Mesothelial cell of epicardium (in vitro differentiated cells): ENCODE measurements around the gene ZSCAN5A. TPM values are rescaled to one million over a fixed set of nuclear protein-coding genes. Genes with fewer than 3 reads are reported as not detected.

ENCODE experiments used
- DNase-seq, 2 experiments: peaks; one replicate each; pipeline ENCODE4 v3.0.0; 2021; ENCODE audit warnings: low spot score in 2 of 2; ENCODE audit not compliant: unreplicated experiment in 2 of 2
- H3K27ac Mint-ChIP-seq: 2 replicates; pipeline ENCODE4 v1.8.0; 2021; ENCODE audit warnings: mixed read lengths
- H3K27me3 Mint-ChIP-seq: 2 replicates; pipeline ENCODE4 v1.8.0; 2021; ENCODE audit warnings: low read depth, mixed read lengths
- H3K36me3 Mint-ChIP-seq: 2 replicates; pipeline ENCODE4 v1.8.0; 2021; ENCODE audit warnings: mixed read lengths
- H3K4me1 Mint-ChIP-seq: 2 replicates; pipeline ENCODE4 v1.8.0; 2021; ENCODE audit warnings: mixed read lengths
- H3K4me3 Mint-ChIP-seq: 2 replicates; pipeline ENCODE4 v1.8.0; 2021; ENCODE audit warnings: mild to moderate bottlenecking, moderate library complexity, mixed read lengths
- H3K9me3 Mint-ChIP-seq: 2 replicates; pipeline ENCODE4 v1.8.0; 2021; ENCODE audit warnings: mixed read lengths
- total RNA-seq: library from RNA; stranded (reverse); gene quantifications from 3 replicates; pipeline ENCODE4 v1.2.1, GENCODE V29; 2021
- TF ChIP-seq, protein P1 (sequence below): fragments of 200-600 bp; sonication (generic); IDR thresholded peaks from one replicate; pipeline ENCODE4 v1.5.0; 2021; ENCODE audit warnings: antibody characterized with exemption; ENCODE audit not compliant: unreplicated experiment

ZSCAN5A gene
- total RNA-seq, 1 donor from 2014 or later: 15.3 TPM

DNA sequence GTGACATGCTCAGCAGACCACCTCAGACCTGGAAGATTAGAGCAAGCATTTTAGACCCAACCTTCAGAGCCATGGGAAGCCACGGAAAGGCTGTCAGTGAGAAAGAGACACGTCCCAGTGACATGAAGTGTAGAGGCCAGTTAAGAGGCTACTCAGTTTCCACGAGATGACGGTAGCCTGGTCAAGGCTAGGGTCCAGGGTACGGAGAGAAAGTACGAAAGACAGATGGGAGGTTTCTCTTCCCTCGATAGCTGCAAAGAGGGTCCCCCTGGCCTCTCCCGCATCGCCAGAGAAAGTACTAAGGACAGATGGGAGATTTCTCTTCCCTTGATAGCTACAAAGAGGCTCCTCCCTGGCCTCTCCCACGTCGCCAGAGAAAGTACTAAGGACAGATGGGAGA, 8.6 kb downstream of the ZSCAN5A start:
- Mint-ChIP-seq H3K4me3 (no peak overlapping the region), H3K27me3 (no peaks in the 10 kb centered on the region), H3K4me1 (peaks cover 2% of the 10 kb centered on the region), H3K36me3 (peaks cover 30% of the 10 kb centered on the region), H3K27ac (peak overlapping the region; percentile 76), H3K9me3 (no peaks in the 10 kb centered on the region)
- TF ChIP-seq, protein P1, sequence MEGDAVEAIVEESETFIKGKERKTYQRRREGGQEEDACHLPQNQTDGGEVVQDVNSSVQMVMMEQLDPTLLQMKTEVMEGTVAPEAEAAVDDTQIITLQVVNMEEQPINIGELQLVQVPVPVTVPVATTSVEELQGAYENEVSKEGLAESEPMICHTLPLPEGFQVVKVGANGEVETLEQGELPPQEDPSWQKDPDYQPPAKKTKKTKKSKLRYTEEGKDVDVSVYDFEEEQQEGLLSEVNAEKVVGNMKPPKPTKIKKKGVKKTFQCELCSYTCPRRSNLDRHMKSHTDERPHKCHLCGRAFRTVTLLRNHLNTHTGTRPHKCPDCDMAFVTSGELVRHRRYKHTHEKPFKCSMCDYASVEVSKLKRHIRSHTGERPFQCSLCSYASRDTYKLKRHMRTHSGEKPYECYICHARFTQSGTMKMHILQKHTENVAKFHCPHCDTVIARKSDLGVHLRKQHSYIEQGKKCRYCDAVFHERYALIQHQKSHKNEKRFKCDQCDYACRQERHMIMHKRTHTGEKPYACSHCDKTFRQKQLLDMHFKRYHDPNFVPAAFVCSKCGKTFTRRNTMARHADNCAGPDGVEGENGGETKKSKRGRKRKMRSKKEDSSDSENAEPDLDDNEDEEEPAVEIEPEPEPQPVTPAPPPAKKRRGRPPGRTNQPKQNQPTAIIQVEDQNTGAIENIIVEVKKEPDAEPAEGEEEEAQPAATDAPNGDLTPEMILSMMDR: no peak
- no peak for DNase-seq

- no peaks in the 10 kb centered on the region for H3K9me3 Mint-ChIP-seq
- peaks cover 2% of the 10 kb centered on the region for H3K4me1 Mint-ChIP-seq
- H3K27me3 Mint-ChIP-seq: no peaks in the 10 kb centered on the region
- peaks cover 31% of the 10 kb centered on the region for H3K36me3 Mint-ChIP-seq
- no peak overlapping the region for H3K4me3 Mint-ChIP-seq
- no peak for DNase-seq
- no peak overlapping the region for H3K27ac Mint-ChIP-seq
- TF ChIP-seq, protein P1: no peak
Observed at GRCh38 chr19:56304243-56304642, 10.4 kb downstream of the ZSCAN5A start.

DNA sequence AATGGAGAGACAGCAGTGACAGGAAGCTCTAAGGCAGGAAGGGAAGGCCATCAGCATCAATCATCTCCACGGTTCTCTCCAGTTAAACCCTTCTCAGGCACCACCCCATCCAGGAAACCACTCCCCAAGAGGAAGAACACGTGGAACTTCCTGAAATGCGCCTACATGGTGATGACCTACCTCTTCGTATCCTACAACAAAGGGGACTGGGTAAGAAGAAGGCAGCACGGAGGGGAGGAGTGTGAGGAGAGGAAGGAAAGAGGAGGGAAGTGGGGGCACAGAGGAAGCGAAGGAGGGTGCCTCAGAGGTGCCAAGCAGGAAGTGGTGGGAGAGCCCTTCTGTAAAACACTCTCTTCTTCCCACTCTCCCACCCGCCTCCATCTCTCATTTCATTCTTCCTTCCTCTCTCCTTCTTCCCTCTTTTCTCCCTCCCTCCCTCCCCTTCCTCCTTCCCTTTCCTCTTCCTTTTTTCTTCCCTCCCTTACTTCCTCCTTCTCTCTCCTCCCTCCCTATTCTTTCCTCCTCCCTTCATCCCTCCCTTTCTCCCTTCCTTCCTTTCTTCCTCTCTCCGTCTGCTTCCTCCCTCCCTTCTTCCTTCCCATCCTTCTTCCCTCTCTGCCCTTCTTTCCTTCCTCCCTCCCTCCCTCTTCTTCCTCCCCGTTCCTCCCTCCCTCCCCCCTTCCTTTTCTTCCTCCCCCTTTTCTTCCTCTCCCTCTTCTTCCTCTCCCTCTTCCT, 12.6 kb downstream of the ZSCAN5A start:
- Mint-ChIP-seq H3K27ac (no peak overlapping the region), H3K9me3 (no peaks in the 10 kb centered on the region), H3K4me3 (no peak overlapping the region), H3K27me3 (no peaks in the 10 kb centered on the region), H3K4me1 (peaks cover under 1% of the 10 kb centered on the region), H3K36me3 (peaks cover 42% of the 10 kb centered on the region)
- no peak for DNase-seq
- TF ChIP-seq, protein P1: no peak

DNA sequence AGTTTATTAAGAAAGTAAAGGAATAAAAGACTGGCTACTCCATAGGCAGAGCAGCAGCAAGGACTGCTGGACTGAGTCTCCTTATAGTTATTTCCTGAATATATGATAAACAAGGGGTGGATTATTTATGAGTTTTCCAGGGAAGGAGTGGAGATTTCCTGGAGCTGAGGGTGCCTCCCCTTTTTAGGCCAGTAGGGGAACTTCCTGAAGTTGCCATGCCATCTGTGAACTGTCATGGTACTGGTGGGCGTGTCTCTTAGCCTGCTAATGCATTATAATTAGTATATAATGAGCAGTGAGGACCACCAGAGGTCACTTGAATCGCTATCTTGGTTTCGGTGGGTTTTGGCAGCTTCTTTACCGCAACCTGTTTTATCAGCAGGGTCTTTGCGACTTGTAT, 13.5 kb downstream of the ZSCAN5A start:
- Mint-ChIP-seq H3K27me3 (no peaks in the 10 kb centered on the region), H3K4me3 (no peak overlapping the region), H3K27ac (no peak overlapping the region), H3K4me1 (no peaks in the 10 kb centered on the region), H3K36me3 (peaks cover 44% of the 10 kb centered on the region), H3K9me3 (no peaks in the 10 kb centered on the region)
- no peak for DNase-seq
- TF ChIP-seq, protein P1: peak; percentile 35

GRCh38 chr19:56299688-56300087, 15.0 kb downstream of the ZSCAN5A start:
- H3K27ac Mint-ChIP-seq: no peak overlapping the region
- no peaks in the 10 kb centered on the region for H3K9me3 Mint-ChIP-seq
- DNase-seq: no peak
- H3K4me3 Mint-ChIP-seq: no peak overlapping the region
- peaks cover 44% of the 10 kb centered on the region for H3K36me3 Mint-ChIP-seq
- TF ChIP-seq, protein P1: no peak
- no peaks in the 10 kb centered on the region for H3K27me3 Mint-ChIP-seq
- no peaks in the 10 kb centered on the region for H3K4me1 Mint-ChIP-seq

DNA sequence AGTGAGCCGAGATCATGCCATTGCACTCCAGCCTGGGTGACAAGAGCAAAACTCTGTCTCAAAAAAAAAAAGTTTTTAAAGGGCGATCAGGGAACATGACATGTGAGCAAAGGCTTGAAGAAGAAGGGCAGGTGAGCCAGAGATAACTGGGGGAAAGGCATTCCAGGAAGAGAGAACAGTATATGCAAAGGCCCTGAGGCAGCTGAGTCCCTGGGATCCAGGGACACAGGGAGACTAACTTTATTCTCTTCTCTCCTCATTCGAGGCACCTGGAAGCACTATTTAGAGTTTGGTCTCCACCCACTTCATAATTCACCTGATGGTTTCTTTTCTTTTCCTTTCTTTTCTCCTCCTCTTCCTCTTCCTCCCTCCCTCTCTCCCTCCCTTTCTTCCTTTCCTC, 17.6 kb downstream of the ZSCAN5A start:
- Mint-ChIP-seq H3K36me3 (peaks cover 47% of the 10 kb centered on the region), H3K9me3 (peaks cover 9% of the 10 kb centered on the region), H3K4me3 (no peak overlapping the region), H3K27ac (no peak overlapping the region), H3K27me3 (no peaks in the 10 kb centered on the region), H3K4me1 (no peaks in the 10 kb centered on the region)
- DNase-seq: no peak
- TF ChIP-seq, protein P1: no peak
